ENCODE measurements around the gene RAPGEF2.

DNA sequence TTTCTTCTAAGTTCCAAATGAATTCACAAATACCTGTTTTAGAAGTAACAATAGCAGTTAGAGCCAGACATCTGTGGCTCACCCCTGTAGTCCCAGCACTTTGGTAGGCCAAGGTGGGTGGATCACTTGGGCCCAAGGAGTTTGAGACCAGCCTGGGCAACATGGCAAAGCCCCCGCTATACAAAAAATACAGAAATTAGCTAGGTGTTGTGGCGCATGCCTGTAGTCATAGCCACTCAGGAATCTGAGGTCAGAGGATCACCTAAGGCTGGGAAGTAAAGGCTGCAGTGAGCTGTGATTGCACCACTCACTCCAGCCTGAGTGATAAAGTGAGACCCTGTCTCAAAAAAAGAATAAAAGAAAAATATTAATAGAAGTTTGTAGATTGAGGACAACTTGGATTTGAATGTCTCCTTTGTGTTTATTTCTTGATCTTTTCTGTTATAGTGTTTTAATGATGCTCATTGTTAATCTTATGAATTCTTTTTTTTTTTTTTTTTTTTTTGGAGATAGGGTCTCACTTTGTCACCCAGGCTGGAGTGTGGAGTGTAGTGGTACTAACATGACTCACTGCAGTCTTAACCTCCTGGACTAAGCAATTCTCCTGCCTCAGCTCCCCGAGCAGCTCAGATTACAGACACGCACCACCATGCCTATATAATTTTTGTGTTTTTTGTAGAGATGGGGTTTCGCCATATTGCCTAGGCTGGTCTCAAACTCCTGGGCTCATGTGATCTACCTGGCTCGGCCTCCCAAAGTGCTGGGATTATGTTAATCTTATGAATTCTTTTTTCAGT, 30.7 kb upstream of the RAPGEF2 start:
- no peak for TF ChIP-seq TCF4 (CRISPR knock-in tag; IDR thresholded peaks at IDR 0.05; ENCODE audit: borderline replicate concordance)
- no peak for TF ChIP-seq TOX (CRISPR knock-in tag; IDR thresholded peaks at IDR 0.05; ENCODE audit: borderline replicate concordance)
- TF ChIP-seq, protein P1, sequence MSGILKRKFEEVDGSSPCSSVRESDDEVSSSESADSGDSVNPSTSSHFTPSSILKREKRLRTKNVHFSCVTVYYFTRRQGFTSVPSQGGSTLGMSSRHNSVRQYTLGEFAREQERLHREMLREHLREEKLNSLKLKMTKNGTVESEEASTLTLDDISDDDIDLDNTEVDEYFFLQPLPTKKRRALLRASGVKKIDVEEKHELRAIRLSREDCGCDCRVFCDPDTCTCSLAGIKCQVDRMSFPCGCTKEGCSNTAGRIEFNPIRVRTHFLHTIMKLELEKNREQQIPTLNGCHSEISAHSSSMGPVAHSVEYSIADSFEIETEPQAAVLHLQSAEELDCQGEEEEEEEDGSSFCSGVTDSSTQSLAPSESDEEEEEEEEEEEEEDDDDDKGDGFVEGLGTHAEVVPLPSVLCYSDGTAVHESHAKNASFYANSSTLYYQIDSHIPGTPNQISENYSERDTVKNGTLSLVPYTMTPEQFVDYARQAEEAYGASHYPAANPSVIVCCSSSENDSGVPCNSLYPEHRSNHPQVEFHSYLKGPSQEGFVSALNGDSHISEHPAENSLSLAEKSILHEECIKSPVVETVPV (CRISPR knock-in tag; IDR thresholded peaks at IDR 0.05), result no peak
- TF ChIP-seq, protein P2, sequence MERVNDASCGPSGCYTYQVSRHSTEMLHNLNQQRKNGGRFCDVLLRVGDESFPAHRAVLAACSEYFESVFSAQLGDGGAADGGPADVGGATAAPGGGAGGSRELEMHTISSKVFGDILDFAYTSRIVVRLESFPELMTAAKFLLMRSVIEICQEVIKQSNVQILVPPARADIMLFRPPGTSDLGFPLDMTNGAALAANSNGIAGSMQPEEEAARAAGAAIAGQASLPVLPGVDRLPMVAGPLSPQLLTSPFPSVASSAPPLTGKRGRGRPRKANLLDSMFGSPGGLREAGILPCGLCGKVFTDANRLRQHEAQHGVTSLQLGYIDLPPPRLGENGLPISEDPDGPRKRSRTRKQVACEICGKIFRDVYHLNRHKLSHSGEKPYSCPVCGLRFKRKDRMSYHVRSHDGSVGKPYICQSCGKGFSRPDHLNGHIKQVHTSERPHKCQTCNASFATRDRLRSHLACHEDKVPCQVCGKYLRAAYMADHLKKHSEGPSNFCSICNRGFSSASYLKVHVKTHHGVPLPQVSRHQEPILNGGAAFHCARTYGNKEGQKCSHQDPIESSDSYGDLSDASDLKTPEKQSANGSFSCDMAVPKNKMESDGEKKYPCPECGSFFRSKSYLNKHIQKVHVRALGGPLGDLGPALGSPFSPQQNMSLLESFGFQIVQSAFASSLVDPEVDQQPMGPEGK (CRISPR knock-in tag; IDR thresholded peaks at IDR 0.05; ENCODE audit: borderline replicate concordance), result no peak
- no peak for TF ChIP-seq ZFP30 (CRISPR knock-in tag; IDR thresholded peaks at IDR 0.05)
- TF ChIP-seq OSR1 (CRISPR knock-in tag; IDR thresholded peaks at IDR 0.05), result no peak
- no peak for TF ChIP-seq BACH2 (CRISPR knock-in tag; IDR thresholded peaks at IDR 0.05; ENCODE audit: borderline replicate concordance)
- no peak for TF ChIP-seq ARNTL (CRISPR knock-in tag; IDR thresholded peaks at IDR 0.05; ENCODE audit: borderline replicate concordance, low read depth)
- no peak for TF ChIP-seq CSDC2 (CRISPR knock-in tag; IDR thresholded peaks at IDR 0.05)
- TF ChIP-seq, protein P3, sequence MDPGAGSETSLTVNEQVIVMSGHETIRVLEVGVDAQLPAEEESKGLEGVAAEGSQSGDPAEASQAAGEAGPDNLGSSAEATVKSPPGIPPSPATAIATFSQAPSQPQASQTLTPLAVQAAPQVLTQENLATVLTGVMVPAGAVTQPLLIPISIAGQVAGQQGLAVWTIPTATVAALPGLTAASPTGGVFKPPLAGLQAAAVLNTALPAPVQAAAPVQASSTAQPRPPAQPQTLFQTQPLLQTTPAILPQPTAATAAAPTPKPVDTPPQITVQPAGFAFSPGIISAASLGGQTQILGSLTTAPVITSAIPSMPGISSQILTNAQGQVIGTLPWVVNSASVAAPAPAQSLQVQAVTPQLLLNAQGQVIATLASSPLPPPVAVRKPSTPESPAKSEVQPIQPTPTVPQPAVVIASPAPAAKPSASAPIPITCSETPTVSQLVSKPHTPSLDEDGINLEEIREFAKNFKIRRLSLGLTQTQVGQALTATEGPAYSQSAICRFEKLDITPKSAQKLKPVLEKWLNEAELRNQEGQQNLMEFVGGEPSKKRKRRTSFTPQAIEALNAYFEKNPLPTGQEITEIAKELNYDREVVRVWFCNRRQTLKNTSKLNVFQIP (CRISPR knock-in tag; IDR thresholded peaks at IDR 0.05; ENCODE audit: borderline replicate concordance, low read depth), result no peak
- TF ChIP-seq ZNF8 (CRISPR knock-in tag; IDR thresholded peaks at IDR 0.05), result no peak
- no peak for TF ChIP-seq SNAI2 (CRISPR knock-in tag; IDR thresholded peaks at IDR 0.05)
- TF ChIP-seq, protein P4, sequence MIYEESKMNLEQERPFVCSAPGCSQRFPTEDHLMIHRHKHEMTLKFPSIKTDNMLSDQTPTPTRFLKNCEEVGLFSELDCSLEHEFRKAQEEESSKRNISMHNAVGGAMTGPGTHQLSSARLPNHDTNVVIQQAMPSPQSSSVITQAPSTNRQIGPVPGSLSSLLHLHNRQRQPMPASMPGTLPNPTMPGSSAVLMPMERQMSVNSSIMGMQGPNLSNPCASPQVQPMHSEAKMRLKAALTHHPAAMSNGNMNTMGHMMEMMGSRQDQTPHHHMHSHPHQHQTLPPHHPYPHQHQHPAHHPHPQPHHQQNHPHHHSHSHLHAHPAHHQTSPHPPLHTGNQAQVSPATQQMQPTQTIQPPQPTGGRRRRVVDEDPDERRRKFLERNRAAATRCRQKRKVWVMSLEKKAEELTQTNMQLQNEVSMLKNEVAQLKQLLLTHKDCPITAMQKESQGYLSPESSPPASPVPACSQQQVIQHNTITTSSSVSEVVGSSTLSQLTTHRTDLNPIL (CRISPR knock-in tag; IDR thresholded peaks at IDR 0.05; ENCODE audit: low read depth), result no peak
- TF ChIP-seq ZNF565 (CRISPR knock-in tag; conservative IDR thresholded peaks at IDR 0.05; ENCODE audit: low read depth), result no peak
